ENCODE data around the gene SDS.

The SDS gene

DNA sequence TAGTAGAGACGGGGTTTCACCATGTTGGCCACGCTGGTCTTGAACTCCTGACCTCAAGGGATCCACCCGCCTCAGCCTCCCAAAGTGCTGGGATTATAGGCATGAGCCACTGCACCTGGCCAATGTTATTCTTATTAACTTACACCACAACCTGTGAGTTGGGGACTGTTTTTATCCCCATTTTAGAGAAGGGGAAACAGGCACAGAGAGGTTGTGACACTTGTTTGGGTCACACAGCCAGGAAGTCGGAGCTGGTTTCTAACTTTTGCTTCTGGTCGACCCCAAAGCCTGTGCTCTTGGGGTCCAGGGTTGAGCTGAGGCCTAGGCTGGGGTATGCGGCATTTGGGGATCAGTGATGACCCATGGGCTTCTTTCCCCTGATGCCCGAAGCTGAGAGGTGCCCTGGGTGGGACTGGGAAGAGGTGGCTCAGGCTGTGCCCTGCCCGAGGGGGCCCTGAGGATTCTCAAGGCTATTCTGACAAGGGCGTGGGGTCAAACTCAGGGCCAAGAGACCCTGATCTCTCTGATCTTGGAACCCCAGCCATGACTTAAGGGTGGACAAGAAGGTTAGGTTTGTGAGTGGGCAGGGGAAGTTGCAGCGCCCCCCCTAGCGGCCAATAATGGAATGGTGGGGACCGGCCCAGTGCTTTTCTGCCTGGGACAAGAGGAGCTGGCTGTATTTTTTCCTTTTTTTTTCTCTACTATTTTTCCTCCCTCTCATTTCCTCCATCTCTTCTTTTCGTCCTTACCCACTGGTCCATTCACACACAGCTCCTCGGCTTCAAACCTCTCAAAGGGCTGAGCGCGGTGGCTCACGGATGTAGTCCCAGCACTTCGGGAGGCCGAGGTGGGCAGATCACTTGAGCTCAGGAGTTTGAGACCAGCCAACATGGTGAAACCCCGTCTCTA is 21.5 kb upstream of the SDS start:
- DNase-seq: peak; percentile 43

DNA sequence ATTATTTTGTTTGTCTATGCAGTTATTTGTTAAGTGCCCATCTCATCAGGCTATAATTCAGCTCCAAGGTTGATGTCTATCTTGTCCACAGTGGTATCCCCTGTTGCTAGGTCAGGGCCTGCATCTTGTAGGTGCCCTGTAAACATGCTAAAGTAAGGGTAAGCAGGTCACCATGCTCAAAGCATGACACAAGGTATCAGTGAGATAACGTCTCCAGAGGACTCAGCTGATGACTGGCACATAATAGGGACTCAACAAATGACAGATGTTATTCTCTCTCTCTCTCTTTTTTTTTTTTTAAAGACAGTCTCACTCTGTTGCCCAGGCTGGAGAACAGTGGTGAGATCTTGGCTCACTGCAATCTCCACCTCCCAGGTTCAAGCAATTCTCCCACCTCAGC is 20.8 kb upstream of the SDS start:
- no peak for DNase-seq

DNA sequence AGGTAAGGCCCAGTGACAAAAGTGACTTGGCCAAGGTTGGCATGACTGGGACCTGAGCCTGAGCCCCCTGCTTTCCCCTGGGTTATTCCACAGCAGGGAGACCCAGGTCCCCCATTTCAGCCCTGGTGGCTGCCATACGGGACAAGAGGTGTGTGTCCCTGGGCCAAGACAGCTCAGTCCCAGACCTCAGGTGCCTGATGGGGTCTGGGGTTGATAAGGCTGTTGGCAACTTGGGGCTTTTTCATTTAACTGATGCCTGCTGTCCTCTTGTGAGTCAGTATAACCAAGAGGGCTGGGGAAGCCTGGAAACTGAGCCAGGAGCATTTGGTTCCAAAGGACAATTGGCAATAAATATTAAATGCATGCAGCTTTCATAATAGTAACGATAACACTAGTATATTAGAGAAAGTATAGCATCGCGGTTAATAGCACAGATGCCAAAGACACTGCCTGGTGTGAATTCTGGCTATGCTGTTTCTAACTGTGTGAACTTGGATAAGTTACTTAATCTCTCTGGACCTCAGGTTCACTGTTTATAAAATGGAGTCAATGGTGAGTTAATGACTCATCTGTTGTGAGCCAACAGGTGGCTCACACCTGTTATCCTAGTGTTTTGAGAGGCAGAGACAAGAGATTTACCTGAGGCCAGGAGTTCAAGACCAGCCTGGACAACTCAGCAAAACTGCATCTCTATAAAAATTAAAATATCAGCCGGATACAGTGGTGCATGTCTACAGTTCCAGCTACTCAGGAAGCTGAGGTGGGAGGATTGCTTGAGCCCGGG is 19.4 kb upstream of the SDS start:
- no peak for DNase-seq

DNA sequence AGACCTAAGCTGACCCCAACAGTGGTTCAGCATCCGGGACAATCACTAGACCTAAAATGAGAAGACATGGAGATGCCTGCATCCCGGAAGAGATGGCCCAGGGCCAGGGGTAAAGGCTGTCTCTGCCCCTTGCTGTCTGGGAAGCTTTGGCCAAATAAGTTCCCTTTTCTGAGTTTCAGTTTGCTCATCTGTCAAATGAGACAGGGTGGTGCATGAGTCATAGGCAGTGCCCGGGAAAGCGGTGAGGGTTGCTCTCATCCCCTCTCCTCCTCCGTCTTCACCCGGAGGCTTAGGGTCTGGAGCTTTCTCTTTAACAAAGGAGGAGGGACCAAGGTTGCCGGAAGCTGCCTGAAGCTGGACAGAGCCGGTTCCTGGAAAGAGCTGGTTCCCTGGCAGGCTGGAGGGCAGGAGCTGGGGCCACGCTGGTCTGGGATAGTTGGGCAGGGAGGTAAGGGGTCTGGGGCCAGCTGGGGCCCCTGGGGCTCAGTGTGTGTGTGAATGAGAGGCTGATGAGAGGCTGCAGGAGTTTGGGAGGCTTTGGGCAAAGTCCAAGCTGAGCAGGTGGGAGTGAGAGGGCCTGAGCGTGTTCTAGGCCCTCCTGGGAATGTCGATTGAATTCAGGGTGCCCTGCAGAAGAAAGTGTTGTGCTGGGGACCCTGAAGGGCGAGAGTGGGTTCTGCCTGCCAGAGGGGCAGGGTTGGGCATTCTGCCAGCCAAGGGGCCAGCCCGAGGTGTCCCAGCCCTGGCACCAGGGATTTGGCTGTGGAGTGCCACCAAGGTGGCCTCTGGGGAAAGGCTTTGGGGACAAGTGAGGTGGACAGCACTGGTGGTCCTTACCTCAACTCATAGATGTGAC is 18.6 kb upstream of the SDS start, which contains the start of gene SDSL:
SDSL (plus strand) TSS at position 351 of the 856 bp plus-strand sequence. CDS start 5,603 bp downstream, outside the sequence.
- DNase-seq: peak; percentile 81

DNA sequence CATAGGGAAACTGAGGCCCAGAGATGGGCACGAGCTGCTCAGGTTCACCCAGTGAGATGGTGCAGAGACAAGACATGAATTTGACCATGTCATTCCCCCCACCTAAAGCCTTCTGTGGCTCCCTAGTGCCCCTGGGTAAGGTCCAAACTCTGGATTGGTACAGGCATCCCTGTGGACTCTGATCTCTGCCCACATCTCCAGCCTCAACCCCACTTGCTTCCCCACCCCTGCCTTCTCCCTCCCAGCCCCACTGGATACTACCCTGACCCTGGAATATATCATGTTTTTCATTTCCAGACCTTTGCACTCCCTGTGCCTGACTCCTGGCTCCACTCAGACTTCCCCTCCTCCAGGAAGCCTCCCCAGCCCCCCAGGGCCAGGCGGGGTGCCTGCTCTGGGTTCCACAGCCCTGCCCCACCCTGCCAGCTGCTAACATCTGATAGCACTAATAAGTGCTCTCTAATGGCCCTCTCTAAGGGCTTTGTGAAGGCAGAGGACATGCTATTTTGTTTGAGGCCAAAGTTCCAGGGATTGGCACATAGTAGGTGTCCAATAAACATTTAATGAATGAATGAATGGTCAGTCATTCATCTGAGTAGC is 17.4 kb upstream of the SDS start:
- no peak for DNase-seq

DNA sequence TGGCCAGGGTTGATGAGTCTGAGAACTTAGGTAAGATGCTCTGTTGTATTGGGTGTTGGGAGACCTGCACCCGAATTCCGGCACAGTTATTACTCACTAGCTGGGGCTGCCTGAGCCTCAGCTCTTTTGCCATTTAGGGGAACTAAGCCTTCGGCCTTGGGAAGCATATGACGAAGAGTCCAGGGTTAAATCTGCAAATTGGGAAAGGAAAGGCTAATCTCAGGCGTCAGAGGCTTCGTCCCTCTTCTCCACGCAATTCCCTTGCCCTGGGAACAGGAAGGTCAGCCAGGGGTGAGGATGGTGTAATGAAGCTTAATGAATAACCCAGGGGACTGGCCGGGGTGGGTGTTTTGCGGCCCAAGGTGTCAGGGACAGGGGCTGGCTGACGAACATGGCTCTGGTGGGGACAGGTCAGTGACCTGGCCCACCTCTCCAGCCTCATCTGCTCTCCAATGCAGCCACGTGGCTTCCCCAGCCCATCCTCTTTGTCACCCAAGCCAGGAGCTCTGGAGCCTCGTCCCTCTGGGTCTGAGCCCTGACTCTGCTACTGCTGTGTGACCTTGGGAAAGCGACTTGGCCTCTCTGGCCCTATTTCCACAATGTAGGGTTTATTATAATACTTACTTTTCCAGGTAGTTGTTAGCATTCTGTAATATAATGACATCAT is 14.7 kb upstream of the SDS start:
- DNase-seq: no peak

DNA sequence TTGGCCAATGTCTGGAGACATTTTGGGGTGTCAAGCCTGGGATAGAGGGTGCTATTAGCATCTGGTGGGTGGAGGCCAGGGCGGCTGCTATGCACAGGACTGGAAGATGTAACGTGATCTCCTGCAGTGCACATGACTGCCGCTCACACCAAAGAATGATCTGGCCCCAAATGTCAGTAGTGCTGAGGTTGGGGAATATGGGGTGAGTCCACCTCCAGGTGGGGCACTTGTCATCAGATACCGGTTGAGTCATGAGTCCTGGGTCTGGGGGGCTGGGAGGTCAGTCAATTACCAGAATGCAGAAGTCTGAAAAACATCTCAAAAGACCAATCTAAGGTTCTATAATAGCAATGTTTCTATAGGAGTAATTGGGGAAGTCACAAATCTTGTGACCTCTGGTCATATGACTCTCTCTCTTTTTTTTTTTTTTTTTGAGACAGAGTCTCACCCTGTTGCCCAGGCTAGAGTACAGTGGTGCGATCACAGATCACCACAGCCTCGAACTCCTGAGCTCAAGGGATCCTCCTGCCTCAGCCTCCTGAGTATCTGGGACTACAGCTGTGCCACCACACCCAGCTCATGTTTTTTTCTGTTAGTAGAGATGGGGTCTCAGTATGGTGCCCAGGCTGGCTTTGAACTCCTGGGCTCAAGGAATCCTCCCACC is 12.5 kb upstream of the SDS start:
- DNase-seq: peak; percentile 70

DNA sequence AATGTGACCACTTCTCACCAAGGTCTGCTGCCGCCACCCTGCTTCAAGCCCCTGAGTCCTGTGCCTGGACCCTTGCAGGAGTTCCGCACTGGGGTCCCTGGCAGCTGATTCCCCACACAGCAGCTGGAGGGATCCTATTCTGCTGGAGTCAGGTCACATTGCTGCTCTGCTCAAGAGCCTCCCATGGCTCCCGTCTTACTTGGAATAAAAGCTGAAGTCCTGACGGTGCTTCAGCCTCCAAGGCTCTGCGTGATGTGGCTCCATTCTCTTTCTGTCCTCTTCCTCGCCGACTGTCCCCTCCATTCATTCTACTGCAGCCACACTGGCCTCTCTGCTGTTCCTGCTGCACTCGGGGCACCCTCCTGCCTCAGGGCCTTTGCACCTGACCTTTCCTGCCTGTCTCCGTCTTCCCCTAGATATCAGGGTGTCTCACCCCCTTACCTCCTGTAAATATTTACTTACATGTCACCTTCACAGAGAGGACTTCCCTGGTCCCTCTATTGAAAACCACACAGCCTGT is 10.9 kb upstream of the SDS start:
- no peak for DNase-seq

DNA sequence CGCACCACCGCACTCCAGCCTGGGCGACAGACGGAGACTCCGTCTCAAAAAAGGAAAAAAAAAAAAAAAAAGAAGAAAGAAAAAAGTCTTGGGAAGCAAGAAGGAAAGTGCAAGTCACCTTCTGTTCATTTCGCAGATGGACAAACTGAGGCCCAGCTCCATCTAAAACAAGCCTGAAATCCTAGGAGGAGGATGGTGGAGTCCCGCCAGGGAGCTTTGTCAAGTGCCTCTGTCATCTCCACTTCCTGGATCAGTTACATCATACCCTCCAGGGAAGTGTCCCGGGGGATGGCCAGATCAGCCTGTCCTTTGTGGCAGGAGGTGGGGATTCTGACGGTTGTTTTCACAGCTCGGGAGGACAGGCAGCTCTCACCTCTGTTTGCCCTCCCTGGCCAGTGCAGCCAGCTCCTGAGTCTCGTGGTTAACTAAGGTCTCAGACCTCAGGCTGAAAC is 9.8 kb upstream of the SDS start:
- DNase-seq: no peak

DNA sequence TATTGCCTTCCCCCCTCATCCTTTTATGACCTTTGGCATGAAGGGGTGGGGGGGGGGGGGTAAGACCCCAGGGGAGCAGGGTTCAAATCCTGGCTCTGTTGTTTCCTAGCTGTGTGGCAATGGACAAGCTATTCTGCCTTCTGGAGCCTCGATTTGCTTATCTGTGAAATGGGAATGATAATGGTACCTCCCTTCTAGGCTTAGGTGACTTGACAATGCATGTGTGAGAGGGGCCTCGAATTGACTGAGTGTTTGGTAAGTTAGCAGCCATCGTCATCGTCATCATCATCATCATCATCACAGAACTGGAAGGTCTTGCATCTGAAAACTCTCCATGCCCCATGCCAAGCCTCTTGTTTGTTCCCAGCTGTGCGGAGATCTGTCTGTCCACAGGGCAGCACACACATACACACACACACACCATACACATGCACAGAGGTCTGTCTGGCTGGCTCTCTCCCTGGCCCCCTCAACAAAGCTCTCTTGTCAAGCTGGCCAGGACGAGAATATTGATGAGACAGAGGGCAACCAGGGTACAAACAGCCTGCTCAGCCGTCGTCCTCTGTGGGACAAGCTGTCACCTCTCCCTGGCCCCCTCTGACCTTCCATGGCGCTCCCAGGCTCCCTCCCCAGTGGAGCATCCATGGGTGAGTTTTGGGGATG is 5.9 kb upstream of the SDS start:
- DNase-seq: no peak

DNA sequence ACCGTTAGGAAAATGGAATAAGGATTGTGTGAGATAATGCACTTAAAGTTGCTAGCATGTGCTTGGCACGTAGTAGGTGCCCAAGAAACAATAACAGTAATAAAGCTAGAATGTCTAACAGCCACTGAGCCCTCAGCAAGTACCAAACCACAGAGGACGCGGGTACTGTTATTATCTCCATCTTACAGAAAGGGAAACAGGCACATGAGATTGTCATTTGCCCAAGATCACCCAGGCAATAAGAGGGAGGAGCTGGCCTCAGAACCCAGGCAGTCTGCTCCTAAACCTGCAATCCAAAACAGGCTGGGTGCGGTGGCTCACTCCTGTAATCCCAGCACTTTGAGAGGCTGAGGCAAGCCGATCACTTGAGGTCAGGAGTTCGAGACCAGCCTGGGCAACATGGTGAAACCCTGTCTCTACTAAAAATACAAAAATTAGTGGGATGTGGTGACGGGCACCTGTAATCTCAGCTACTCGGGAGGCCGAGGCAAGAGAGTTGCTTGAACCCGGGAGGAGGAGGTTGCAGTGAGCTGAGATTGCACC is 5.1 kb upstream of the SDS start:
- no peak for DNase-seq

DNA sequence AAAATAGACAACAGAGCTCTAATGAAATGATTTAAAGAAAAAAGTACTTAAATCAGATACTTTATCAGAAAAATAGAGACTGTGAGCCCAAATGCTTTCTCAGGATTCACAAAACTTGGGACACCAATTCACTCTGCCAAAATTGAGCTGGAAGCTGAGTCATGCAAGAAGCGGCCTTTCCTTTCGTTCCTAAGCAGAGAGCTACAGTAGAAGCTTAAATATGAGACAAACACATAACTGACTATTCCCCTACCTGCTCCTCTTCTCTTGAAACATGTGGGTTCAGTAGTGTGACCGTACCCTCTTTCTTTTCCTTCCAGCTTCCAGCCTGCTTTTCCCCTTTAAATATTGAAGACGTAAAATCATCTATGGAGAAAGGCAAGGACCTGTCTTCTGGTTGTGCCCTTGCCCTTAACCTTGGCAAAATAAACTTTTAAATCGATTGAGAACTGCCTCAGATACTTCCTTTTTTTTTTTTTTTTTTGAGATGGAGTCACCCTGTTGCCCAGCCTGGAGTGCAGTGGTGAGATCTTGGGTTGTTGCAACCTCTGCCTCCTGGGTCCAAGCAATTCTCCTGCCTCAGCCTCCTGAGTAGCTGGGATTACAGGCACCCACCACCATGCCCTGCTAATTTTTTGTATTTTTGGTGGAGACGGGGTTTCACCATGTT is 4.4 kb upstream of the SDS start:
- no peak for DNase-seq

DNA sequence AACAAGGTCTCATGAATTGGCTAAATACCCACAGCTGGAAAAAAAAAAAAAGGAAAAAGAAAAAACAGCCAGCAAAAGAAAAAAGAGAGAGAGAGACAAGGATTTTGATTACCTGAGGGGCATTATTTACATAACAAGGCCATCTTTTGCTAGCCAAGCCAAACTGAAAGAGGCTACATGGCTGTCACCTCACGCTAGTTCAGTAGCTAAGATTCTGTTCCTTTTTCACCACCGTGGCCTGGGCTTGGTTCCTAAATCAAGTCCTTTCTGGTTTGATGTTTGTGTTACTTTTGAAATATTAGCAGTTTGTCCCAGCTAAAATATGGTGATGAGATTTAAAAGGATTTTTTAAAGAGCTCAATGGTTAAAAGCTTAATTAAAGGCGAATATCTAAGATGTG is 2.0 kb upstream of the SDS start:
- DNase-seq: no peak

DNA sequence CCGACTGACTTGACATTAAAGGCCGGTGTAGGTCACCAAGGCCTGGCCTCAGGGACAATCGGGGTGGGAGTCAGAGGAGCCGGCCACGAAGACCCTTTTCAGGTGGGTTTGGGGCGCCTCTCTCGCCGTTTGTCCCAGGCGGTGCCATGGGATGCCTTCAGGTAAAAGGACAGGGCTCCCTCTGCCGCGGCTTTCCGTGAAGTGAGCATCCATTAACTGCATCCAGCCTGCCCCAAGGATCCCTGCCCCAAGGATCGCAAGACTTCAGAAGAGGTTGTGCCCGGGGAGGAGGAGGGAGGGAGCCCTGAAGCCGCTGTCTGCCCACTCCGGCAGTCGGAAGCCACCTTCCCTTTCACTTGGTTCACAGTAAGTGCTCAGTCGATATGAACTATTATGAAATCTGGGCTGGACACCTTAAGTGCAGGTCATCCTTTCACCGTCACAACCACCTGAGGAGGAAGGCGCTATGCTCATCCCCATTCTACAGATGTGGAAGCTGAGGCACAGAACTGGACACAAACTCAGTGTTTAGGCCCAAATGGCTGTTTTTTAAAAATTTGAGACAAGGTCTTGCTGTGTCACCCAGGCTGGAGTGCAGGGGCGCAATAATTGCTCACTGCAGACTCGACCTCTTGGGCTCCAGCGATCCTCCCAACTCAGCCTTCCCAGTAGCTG is 964 bp downstream of the SDS start:
- DNase-seq: no peak

DNA sequence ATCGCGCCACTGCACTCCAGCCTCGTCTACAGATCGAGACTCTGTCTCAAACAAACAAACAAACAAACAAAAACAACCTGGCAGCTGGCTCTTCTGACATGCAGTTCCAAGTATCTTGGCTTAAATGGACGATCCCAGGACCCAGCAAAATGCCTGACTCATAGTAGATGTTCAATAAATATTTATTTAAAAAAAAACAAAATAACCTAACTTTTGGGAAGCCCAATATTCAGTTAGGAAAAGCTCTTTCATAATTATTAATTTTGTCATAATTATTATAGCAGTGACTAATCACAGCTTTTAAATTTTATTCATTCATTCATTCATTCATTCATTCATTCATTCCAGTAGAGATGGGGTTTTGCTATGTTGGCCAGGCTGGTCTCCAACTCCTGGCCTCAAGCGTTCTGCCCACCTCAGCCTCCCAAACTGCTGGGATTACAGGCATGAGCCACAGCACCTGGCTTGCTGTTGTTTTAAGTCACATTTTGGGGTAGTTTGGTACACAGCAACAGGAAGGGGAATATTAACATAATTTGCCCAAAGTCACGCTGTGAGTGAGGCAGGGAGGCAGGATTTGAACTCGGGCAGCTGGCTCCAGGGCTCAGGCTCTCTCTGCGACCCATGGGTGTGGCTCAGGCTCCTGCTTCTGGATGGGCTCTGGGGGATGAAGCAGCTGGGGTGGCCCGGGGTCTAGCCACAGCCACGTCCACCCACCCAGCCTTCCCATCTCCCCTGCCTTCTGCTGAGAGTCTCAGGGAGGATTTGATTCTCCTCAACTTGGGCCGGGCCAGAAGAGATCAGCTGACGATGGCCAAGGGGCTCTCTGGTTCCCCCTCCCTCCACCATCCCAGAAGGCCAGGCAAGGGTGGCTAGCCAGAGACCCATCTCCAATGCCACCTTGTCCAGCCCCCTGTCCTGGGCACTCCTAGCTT is 2.4 kb downstream of the SDS start:
- no peak for DNase-seq

DNA sequence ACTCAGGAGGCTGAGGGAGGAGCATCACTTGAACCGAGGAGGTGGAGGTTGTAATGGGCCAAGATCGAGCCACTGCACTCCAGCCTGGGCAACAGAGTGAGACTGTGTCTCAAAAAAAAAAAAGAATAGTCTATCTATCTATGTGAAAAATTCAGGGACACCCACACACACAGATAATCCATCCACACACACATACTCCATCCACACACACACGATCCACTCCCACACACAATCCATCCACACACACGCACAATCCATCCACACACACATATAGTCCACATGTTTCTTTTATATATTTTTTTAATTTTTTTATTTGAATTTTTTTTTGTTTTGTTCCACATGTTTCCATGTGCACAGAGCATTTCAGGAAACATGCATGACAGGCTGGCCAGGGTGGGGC is 3.3 kb downstream of the SDS start:
- DNase-seq: no peak

DNA sequence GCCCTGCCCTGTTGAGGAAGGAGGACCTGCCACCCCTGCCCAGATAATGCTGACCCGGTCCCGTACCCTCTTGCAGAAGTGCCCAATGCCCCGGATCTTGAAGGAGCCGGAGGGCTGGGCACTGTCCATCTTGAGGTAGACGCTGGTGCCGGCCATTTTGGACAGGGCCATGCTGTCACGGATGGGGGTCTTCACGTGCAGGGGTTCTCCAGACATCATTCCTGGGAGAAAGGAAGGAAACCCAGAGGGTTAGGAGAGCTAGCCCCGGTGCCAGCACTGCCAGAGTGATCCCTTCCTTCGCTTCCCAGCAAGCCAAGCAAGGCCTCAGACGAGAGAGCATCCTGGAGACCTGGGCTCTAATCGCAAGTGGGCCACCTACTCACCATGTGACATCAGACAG is 4.2 kb downstream of the SDS start:
- no peak for DNase-seq
